ENCODE measurements around the gene SMYD3.

DNA sequence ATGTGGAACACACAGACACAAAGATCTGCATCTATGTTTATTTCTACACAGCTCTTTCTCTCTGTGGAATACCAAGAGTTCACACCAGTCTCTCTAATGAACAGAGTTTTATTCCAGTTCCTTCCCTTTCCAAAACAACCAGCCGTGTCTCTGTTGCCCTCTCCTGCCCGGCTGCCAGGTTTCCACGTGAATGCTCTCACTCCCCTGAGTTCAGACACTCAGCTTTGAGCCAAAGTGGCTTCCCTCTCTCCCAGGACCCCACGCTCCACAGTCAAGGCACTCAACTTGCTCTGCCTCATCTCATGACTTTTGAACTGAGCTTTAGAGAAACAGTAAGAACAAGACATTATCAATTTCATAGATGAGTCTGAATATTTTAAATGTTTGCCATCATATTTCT is 488.9 kb downstream of the SMYD3 start:
- TF ChIP-seq CTCF (IDR thresholded peaks at IDR 0.05) = no peak
- no peak for TF ChIP-seq POLR2A (IDR thresholded peaks at IDR 0.05)
